H1 (cell line): ENCODE data around the gene PRPS1. TPM values are rescaled to one million over a fixed set of nuclear protein-coding genes. Genes with fewer than 3 reads are reported as not detected.

Source experiments
- BCL11A ChIP-seq, 2 experiments: IDR thresholded peaks; one replicate each; pipeline ENCODE4 v1.6.1; 2011; ENCODE audit warnings: low read depth in 2 of 2, low read length in 2 of 2, mild to moderate bottlenecking in 2 of 2
- TBP ChIP-seq: IDR thresholded peaks from 2 replicates; pipeline ENCODE4 v1.6.1; 2011; ENCODE audit warnings: low read depth, low read length, improper control_type of control experiment
- polyA plus RNA-seq, 7 experiments: library from polyadenylated mRNA; depleted of rRNA in 3 of 7; stranded (reverse) in 5 of 7; unstranded in 2 of 7; fragments of >200 nt in 5 of 7; fragments of 200-250 nt in 2 of 7; gene quantifications; 1 replicate in 5 of 7; 2 replicates in 1 of 7; 4 replicates in 1 of 7; pipeline versions ENCODE4 v1.2.1 to v1.2.3, GENCODE V29; 2011 to 2013; ENCODE audit warnings: missing spikeins in 2 of 7, mixed read lengths in 2 of 7
- total RNA-seq: library from RNA; stranded (reverse); fragmentation: NEBNext Ultra II Directional; extraction: Animal tissue kit (Norgen Biotek cat#: 25700); gene quantifications from 2 replicates; pipeline ENCODE4 v1.2.1, GENCODE V29; 2021

Gene PRPS1
- total and polyA plus RNA-seq, 2 of the 8 experiments (the other 6 are each of a cell fraction or from before 2014, with no cell fraction given), result 90.1 to 110 TPM

DNA sequence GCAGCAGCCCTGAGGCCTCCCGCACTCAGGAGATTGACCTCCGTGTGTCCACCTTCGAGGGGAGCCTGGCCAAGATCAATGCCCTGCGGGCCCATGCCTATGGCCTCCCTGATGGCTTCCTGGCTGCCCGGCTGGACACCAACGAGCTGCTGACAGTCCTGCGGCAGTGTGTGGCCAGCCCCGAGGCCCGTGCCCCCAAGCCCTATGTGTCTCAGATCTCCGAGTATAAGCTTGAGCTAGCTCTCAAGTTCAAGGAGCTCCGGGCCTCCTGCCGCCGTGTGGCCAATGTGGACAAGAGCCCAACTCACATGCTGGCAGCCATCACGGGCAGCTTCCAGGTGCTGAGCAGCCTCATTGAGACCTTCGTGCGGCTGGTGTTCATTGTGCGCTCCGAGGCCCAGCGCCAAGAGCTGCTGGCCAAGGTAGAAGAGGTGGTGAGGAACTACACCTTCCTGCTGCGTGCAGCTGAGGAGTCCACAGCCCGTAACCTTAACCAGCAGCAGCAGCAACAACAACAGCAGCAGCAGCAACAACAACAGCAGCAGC lies 25.5 kb upstream of the PRPS1 start (continued):
- TF ChIP-seq TBP (no peak), BCL11A (IDR thresholded peaks at IDR 0.05; ENCODE audit: low read depth in 2 of 2, low read length in 2 of 2) (no peak)
- TF ChIP-seq, all 59 proteins: peak for 0
